Spleen (tissue), 7 donors: ENCODE measurements around the gene MYPN.

ENCODE experiments used
- CTCF ChIP-seq, 11 experiments: fragments of 200-600 bp in 7 of 11; fragments of 450-650 bp in 4 of 11; sonication (generic) in 4 of 11; IDR thresholded peaks in 8 of 11; conservative IDR thresholded peaks in 3 of 11; 1 replicate in 7 of 11; 2 replicates in 4 of 11; pipeline versions ENCODE4 v1.4.0 to v1.8.0; 2016 to 2021; ENCODE audit warnings: antibody characterized with exemption in 11 of 11, inconsistent platforms in 4 of 11, mild to moderate bottlenecking in 1 of 11
- POLR2A ChIP-seq, 3 donors: fragments of 450-650 bp; IDR thresholded peaks; one replicate each; pipeline ENCODE4 v1.5.1; 2017; ENCODE audit warnings: antibody characterized with exemption in 3 of 3, mild to moderate bottlenecking in 1 of 3
- POLR2AphosphoS5 ChIP-seq, 3 donors: sonication (generic); formaldehyde crosslinking; IDR thresholded peaks; one replicate each; pipeline ENCODE4 v1.5.1; 2017; ENCODE audit warnings: antibody characterized with exemption in 3 of 3
- donor health status: DM: no; HTN: no; CAD: no; lungs with moderate emphysema.
- donor health status: DM: no; HTN: no; CAD: no.
- donor health status: DM: no; HTN: no; CAD: no.

- TF ChIP-seq CTCF (IDR thresholded peaks at IDR 0.05 in 8 of 11, conservative IDR thresholded peaks at IDR 0.05 in 3 of 11) (no peak), POLR2A (IDR thresholded peaks at IDR 0.05) (no peak), POLR2AphosphoS5 (IDR thresholded peaks at IDR 0.05) (no peak)
Measured at GRCh38 chr10:68230268-68230667, 121.0 kb downstream of the MYPN start.
